ENCODE measurements around the gene UROS.

The UROS gene

DNA sequence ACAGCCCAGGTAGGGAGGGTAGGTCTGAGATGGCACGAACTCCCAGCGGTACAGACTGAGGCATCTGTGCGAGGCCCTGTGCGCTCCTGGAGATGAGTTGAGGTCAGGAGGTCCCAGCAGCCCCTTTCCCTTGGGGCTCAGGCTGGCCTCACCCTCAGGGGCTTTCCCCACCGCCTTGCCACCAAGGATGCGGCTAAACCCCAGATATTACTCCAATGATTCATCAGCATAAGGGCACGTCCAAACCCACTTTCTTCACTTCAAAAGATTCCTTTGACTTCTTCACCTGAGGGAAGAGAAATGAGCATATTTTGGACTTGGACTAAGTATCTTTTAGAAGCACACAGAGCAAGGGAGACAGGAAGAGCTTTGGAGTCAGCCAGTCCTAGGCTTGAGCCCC lies 20.3 kb downstream of the UROS start:
- TF ChIP-seq, protein P1, sequence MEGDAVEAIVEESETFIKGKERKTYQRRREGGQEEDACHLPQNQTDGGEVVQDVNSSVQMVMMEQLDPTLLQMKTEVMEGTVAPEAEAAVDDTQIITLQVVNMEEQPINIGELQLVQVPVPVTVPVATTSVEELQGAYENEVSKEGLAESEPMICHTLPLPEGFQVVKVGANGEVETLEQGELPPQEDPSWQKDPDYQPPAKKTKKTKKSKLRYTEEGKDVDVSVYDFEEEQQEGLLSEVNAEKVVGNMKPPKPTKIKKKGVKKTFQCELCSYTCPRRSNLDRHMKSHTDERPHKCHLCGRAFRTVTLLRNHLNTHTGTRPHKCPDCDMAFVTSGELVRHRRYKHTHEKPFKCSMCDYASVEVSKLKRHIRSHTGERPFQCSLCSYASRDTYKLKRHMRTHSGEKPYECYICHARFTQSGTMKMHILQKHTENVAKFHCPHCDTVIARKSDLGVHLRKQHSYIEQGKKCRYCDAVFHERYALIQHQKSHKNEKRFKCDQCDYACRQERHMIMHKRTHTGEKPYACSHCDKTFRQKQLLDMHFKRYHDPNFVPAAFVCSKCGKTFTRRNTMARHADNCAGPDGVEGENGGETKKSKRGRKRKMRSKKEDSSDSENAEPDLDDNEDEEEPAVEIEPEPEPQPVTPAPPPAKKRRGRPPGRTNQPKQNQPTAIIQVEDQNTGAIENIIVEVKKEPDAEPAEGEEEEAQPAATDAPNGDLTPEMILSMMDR (IDR thresholded peaks at IDR 0.05; ENCODE audit: borderline replicate concordance, insufficient read depth, low read depth, low read length): no peak
- H3K4me3 ChIP-seq (ENCODE audit: low read depth, low read length): no peak overlapping the region

DNA sequence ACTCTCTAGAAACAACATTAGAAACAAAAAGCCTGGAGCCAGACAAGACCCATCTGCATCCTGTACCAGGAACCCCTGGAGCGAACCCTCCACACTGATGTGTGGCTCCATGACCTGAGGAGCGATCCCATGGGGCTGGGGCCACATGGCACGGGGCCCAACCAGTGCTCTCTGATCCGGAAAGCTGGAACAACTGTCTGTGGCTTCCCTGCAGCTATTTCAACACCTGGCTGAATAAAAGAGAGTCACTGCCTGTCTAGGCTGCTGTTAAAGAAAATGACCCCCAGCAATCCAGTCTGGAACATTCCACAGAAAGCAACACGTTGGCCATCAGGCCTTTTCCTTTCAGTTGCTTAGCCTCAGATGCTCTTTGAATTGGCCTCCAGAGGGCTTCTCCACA lies 20.9 kb downstream of the UROS start:
- TF ChIP-seq, protein P1 (IDR thresholded peaks at IDR 0.05; ENCODE audit: borderline replicate concordance, insufficient read depth, low read depth, low read length): no peak
- H3K4me3 ChIP-seq (ENCODE audit: low read depth, low read length): no peak overlapping the region

DNA sequence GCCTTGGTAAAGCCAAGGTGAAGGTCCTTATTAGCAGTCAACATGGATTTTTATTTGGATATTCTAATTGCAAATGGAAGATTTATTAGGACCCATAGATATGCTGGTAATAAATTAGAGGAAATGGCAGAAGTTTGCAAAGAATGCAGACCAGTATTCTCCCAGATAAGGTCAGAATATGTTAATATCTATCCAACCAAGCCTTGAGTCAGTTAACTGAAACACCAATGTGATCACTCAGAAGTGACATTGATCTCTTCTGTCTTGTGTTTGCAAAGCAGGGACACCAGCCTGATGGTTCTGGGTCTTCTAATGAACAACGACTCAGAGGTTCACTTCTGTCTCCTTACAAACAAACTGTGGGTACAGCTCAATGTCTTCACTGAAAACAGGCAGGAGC lies 21.5 kb downstream of the UROS start:
- no peak overlapping the region for H3K4me3 ChIP-seq (ENCODE audit: low read depth, low read length)

DNA sequence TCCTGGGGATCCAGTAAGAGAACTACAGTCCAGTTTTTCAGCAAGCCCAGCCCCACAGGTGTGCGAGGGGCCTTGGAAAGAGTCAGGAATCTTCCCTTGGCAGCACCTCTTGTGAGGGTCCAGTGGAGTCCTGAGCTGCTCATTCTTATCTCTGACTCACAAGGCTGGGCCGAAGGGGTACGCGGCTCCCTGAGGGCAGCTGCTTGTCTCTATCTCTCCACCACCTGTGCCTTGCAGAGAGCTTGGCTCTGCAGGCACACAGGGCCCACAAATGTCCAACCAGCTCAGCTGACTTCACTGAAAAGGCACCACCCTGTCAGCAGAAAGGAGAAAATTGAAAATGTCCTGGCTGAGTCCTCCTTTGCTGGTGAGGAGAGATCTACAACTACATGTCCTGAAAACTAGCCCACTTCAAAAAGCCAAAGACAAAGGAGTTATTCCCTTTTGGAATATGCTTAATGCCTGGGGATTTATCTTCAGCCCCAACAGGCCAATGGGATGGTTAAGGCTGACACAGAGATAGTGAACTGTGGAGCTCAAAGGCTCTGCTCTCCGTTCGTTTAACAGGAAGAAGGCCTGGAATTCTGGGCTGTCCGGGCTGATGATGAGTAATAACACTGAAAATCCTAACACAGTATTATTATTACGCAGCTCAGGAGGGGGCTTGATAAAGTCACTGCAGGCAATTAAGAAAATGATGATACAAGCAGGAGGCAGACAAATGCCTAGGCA lies 23.4 kb downstream of the UROS start:
- no peak overlapping the region for H3K4me3 ChIP-seq (ENCODE audit: low read depth, low read length)
- TF ChIP-seq, protein P1 (IDR thresholded peaks at IDR 0.05; ENCODE audit: borderline replicate concordance, insufficient read depth, low read depth, low read length): no peak

More for the DNA sequence above, 21.5 kb downstream of the UROS start:
- TF ChIP-seq, protein P1 (IDR thresholded peaks at IDR 0.05; ENCODE audit: borderline replicate concordance, insufficient read depth, low read depth, low read length): no peak

DNA sequence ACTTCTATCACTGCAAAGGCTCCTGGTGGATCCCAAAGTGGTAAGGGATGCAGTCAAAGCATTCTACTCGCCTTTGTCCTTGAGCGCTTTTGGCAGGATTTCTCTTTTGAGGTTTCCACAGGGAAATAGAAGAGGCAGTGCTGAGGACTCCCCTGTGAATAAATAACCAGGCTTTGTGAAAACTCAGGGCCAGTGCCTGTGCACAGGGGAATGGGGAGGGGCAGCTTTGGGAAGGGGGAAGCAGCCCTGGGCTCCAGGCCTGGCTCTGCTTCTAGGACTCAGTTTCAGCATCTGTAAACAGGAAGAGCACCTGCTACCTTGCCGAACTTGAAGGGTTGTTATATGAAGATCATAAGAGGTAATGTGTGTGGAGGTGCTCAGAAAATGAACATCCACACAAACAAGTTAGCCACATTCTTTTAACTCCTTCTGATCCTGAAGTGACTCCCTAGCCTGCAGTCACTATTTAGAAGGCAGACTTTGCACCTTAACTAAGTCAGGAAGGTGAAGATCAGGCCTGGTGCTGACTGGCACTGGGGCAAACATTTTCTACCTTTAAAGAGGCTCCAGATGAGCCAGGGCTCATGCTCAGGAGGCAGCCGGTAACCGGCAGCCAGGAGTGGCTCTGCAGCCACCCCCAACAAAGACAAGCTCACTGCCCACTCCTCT lies 24.9 kb downstream of the UROS start:
- TF ChIP-seq, protein P1 (IDR thresholded peaks at IDR 0.05; ENCODE audit: borderline replicate concordance, insufficient read depth, low read depth, low read length): no peak
- H3K4me3 ChIP-seq (ENCODE audit: low read depth, low read length): no peak overlapping the region

DNA sequence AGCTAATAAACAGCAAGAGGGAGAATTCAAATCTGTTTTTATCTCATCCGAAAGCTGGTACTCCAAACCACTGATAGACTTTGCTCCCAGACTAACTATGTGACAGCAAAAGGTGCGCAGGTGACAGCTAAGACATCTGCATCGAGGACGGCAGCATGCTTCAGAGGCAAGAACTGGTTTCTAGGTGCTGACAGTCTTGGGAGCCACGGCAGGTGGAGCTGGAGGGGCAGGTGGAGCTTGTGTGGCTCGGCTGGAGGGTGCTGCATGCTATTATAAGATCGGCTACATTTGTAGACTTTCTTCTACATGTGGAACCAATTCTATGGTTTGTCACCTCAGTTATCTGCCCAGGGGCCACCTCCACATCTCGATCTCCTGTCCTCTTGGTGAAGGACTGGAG lies 25.6 kb downstream of the UROS start:
- no peak overlapping the region for H3K4me3 ChIP-seq (ENCODE audit: low read depth, low read length)
- TF ChIP-seq, protein P1 (IDR thresholded peaks at IDR 0.05; ENCODE audit: borderline replicate concordance, insufficient read depth, low read depth, low read length): no peak

Data from GM12875 (cell line).